HG03521 (cell line): Measurements from ENCODE around the gene PRELID2.
"Not testable (repeated sequence)": the region's sequence is repeated elsewhere in the genome, so short reads cannot be mapped to it uniquely, and the experiment has no call there.

ENCODE experiments used
- ATAC-seq: cut with Tn5 transposase; IDR thresholded peaks from one replicate; pipeline ENCODE4 v1.9.1; 2021; ENCODE audit warnings: mild to moderate bottlenecking, moderate library complexity; ENCODE audit not compliant: unreplicated experiment

The PRELID2 gene

GRCh38 chr5:145752947-145753346 lies 82.2 kb downstream of the PRELID2 start:
- no peak for ATAC-seq

- ATAC-seq = no peak
These were observed 82.6 kb downstream of the PRELID2 start for GRCh38 chr5:145752534-145752933.

GRCh38 chr5:145750199-145750598 lies 84.9 kb downstream of the PRELID2 start:
- no peak for ATAC-seq

GRCh38 chr5:145743396-145744061 lies 91.6 kb downstream of the PRELID2 start:
- ATAC-seq = no peak

GRCh38 chr5:145739843-145740242 lies 95.3 kb downstream of the PRELID2 start:
- ATAC-seq = no peak

- no peak for ATAC-seq
These were observed 96.9 kb downstream of the PRELID2 start for GRCh38 chr5:145738227-145738626.

- ATAC-seq = no peak
These were observed 97.6 kb downstream of the PRELID2 start for GRCh38 chr5:145737578-145737977.

GRCh38 chr5:145729956-145730355 lies 105.2 kb downstream of the PRELID2 start:
- not testable (repeated sequence) for ATAC-seq

GRCh38 chr5:145723516-145723915 lies 111.6 kb downstream of the PRELID2 start:
- ATAC-seq = no peak

GRCh38 chr5:145718956-145719355 lies 116.2 kb downstream of the PRELID2 start:
- ATAC-seq = no peak

GRCh38 chr5:145715412-145715811 lies 119.7 kb downstream of the PRELID2 start:
- ATAC-seq = no peak

GRCh38 chr5:145712245-145712644 lies 122.9 kb downstream of the PRELID2 start:
- ATAC-seq = no peak

GRCh38 chr5:145711417-145711816 lies 123.7 kb downstream of the PRELID2 start:
- no peak for ATAC-seq
